HS-27A (cell line): ENCODE results near the gene GBP7.
"Not testable (repeated sequence)": the region's sequence is repeated elsewhere in the genome, so short reads cannot be mapped to it uniquely, and the experiment has no call there.

Experiments used
- DNase-seq: peaks from one replicate; pipeline ENCODE4 v3.0.0-alpha.2; 2012; ENCODE audit warnings: low read depth, missing footprints

Gene GBP7, protein sequence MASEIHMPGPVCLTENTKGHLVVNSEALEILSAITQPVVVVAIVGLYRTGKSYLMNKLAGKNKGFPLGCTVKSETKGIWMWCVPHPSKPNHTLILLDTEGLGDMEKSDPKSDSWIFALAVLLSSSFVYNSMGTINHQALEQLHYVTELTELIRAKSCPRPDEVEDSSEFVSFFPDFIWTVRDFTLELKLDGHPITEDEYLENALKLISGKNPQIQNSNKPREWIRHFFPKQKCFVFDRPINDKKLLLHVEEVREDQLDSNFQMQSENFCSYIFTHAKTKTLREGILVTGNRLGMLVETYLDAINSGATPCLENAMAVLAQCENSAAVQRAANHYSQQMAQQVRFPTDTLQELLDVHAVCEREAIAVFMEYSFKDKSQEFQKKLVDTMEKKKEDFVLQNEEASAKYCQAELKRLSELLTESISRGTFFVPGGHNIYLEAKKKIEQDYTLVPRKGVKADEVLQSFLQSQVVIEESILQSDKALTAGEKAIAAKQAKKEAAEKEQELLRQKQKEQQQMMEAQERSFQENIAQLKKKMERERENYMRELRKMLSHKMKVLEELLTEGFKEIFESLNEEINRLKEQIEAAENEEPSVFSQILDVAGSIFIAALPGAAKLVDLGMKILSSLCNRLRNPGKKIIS

DNA sequence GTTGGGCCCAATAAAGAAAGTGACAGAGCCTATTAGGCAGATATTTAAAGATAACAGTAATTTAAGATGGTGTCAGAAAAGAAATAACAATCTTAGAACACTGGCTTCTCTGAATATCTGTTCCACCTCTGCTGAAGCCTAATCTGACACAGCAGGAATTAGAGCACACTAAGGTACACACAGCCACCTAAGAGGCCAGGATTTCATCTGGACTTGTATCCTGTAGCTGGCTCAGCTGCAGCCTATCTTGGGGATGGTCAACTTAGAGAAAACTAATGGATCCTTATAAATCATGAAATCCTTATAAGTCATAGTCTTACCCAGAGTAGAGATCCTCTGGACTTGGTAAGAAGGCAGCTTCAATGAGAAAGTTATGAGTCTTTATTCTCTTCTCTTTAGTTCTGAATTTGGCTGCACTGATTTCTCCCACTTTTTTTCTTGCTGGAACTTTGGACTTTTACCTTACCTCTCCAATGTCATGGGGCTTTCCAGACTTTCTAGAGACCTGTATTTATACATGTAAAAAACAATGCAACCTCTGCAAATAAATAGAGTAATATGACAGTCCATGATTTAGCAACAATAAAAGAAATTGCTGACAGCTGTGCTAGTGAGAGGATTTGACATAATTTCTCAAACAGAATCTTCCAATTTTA, at the start of gene GBP7:
GBP7 (minus strand) TSS at position 403 of the 656 bp plus-strand sequence. CDS start 4,068 bp downstream, outside the sequence.
- no peak for DNase-seq

DNA sequence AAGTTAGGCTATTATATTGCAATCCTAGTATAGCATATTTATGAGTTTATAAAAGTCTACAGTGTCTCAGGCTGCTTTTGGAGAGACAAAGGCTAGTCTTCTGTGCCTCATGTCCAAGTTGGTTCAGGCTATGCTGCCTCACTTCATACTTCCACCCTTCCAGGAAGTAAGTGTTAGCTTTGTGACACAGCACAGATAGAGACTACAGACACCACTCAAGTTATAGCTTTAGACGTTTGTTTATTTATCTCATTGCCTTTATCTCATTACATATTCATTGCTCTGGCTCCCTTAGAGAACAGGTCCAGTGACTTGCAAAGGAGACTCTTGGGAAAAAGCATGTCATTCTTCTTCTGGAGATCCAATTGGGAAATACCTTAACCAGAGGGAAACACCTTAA, 45.5 kb upstream of the GBP7 start:
- DNase-seq = no peak

DNA sequence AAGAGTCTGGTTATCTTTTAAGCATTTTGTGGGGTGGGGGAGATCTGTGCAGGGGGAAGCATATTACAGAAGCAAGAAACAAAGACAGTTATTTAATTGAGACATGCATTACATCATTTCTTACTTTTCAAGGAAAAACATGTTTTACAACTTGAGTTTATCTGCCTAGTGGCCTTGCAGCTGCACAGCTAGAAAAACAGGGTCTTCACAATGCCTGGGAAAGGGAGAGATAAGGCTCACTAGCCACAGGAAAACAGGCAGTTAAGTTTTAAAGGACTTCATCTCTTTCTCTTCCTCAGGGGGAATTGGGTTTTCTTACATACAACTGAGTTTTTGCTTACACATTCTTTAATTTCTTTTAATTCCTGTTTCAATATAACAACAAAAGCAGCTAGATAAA, 44.0 kb upstream of the GBP7 start:
- DNase-seq = not testable (repeated sequence)

DNA sequence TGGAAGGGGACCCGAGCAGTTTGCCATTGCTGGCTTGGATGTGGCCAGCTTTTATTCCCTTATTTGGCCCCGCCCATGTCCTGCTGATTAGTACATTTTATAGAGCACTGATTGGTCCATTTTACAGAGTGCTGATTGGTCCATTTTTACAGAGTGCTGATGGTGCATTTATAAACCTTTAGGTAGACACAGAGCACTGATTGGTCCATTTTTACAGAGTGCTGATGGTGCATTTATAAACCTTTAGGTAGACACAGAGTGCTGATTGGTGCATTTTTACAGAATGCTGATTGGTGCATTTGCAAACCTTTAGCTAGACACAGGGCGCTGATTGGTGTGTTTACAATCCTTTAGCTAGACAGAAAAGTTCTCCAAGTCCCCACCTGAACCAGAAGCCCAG, 43.1 kb upstream of the GBP7 start:
- not testable (repeated sequence) for DNase-seq

DNA sequence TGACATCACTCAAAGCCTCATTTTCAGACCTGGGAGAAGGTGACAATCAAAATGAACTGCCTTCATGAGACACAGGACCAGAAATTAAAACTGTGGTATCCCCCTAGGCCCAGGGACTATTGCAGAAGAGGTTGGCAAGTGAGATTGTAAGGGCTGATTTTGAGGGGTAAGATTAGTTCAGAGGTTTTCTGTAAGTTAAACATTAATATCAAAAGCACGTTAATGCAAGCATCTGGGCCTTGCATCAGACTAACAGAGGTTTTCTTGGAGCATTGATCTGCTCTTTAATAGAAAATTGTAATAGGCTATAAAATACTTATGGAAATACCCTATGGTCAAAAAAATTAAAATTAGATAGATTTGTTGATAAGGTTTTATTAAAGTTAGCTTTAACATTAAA, 37.5 kb upstream of the GBP7 start:
- DNase-seq = no peak

DNA sequence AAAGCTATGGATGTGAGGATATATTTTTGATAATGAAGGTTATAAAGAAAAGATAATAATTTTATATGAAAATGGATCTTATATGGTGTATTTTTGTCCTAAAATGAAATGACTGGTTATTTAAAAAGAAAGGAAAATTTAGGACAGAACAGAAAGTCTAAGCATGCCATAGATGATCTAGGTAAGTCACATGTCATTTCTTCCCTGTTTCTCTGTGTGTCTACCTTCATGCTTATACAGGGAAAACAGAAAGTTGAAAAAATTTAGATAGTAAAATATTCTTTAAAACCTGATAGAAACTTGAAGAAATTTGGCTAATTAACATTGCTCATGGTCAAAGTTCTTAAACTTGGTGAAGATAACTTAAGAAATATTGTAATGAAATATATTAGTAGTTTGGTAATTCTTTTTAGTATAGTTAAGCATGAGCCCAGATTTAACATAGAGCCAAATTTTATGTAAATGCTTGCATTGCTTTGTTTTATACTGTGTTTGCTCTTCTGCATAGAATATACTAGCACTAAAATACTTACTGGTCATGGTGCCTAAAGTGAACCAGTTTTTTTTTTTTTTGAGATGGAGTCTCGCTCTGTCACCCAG, 35.3 kb upstream of the GBP7 start:
- no peak for DNase-seq

DNA sequence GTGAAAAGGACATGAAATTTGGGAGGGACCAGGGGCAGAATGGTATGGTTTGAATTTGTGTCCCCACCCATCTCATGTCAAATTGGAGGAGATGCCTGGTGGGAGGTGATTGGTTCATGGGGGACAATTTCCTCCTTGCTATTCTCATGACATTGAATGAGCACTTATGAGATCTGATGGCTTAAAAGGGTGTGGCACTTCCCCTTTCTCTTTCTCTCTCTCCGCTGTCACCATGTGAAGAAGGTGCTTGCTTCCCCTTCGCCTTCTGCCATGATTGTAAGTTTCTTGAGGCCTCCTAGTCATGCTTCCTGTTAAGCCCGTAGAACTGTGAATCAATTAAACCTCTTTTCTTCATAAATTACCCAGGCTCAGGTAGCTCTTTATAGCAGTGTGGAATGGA, 30.6 kb upstream of the GBP7 start:
- no peak for DNase-seq

DNA sequence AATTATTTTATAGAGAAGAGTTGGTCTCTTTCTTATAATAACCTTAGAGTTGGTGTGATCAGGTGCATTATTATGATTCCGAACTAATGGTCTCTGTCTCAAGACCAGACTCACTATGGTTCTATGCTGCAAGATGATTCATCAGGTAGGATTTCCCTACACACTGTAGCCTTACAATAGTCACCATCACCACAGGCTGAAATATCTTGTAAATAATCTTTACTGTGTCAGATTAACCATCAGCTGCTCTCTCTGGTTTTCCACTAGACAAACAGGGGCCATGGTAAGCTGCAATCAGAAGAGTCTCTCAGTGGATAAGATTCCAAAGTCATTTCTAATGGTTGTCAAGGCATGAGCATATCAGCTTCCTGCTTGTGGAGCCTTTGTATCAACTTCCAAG, 27.4 kb upstream of the GBP7 start:
- DNase-seq = no peak

DNA sequence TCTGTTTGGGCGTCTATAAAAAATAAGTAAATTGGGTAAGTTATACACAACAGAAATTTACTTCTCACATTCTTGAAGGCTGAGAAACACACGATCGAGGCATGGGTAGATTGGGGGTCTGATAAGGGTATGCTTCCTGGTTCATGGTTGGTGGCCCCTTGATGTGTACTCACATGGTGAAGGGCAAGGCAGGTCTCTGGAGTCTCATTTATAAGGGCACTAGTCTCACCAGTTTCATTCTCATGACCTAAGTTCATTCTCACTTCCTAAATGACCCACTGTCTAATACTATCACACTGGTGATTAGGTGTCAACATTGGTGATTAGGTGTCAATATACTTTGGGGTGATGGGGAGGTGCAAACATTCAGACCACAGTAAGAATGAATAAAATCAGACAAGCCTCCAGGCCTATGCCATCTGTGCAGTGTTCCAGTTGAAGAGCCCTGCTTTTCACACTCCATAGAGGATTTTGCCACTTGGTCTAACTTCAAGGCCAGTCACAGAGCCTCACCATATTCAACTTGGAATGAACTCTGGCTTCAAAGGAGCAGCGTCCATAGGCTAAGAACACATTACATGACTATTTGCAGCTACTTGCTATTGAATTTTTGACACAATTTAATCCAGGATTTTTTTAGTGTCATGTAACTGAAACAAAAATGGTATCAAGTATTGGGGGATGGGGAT, 25.4 kb upstream of the GBP7 start:
- no peak for DNase-seq

DNA sequence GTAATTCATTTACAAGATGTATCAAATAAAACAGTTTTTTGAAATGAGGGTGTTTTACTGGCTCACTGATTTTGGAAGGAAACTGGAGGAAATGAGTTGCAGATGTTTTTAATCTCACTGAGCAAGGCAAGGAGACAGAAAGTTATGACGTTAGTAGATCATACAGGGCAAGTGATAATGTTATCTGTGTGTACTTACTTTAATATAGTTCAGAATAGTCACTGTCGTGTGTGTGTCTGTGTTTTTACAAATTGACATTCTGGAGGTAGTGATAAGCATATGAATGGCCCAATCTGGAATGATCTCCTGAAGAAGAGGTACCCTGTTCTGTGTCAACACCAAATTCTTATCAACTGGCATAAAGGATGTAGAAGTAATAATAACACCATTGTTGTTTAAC, 24.9 kb upstream of the GBP7 start:
- DNase-seq = no peak

DNA sequence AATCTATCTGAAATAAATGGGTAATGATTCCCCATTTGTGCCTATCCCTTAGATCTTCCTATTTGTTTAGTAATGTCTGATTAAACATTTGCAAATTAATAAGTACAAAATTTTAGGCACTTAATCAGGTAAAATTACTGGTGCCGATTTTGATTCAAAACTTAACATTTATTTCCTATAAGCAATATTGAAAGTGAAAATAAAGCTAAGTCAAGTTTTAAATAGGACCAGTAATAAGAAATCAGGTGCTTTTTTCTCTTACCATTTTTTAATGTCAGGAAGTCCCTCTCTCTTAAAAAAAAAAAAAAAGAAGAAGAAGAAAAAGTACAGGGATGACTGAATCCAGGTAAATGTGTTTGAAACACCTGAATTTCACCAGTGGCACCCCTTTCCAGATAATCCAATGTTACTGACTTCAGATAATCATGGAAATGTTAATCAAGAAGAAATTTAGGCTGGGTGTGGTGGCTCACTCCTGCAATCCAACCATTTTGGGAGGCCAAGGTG, 23.8 kb upstream of the GBP7 start:
- DNase-seq = no peak

DNA sequence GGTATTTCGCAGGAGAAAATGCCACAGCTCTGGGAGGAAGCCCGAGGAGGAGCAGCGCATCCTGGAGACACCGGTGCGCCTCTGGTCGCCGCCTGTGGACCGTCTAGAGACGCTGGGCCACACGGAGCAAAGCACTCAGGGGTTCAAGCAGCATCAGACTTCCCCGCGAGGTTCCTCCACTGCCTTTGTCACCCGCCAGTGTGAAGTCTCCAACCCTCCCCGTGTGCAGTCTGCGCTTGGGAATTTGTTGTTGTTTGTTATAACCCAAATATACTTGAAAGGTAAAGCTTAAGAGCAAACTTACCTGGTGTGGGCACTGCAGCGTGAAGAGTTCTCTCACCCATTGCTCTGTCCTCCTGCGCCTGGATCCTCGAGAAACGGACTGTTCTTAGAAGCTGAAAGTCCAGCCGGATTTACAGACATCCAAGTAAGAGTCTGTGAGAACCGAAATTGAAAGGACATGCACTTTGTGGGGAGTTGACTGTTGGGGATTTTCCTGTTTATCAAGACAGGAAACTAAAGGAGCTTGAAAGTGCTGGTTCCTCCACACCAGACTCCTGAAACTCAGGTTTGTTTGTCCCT, 22.8 kb upstream of the GBP7 start, which contains the start of gene GBP4:
GBP4 (minus strand) TSS at position 452 of the 582 bp plus-strand sequence; CDS start at position 344, 108 bp downstream.
- DNase-seq = no peak

DNA sequence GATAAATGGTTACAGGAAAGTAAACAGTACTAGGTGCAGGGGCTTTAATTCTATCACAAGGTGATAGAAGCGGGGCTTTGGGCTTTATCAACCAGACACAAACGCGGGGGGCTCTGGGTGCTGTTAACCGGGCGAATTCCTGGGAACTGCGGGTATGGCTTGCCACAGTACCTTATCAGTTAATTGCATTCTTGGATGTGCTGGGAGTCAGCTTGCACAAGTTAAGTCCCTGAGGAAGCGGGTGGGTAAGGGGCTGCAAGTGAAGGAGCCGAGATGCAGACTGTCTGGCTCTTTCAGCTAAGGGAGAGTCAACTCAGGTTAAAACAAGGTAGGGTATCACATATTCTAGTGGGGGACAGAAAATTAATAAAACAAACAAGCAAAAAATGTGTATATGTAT, 22.3 kb upstream of the GBP7 start:
- no peak for DNase-seq

DNA sequence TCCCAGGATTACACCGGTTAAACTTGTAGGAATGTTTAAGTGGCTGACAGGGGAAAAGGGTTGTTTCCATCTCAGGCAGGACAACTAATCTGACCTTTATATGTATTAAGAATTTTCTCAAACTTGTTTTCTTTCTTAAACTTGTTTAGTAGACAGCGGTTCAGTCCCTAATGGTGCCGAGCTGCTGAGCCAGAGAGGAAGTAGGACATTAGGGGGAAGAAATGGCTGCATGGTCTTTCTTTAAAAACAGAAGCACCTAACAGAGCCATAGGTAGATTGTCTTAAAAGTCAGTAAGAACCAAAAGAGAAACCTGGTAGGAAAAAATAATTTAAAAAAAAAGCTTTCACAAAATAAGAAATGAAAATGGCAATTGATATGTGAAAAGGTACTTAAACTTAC, 19.7 kb upstream of the GBP7 start:
- DNase-seq = no peak

DNA sequence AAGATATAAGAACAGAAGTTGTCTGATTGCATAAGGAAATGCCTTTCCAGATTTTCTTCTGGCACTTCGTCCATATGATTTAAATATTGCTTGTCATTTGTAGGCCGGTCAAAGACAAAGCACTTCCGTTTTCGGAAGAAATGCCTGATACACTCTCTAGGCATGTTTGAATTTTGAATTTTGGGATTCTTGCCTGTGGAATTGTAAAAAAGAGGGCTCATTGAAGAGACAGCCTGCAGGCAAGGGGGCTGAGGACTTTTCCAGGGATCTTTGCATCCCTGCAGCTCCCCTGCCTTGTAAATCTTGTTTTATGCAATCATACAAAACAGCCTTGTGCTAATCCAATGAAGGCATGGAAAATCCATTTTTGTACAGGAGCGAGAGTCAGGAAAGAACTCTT, 15.5 kb upstream of the GBP7 start:
- no peak for DNase-seq

DNA sequence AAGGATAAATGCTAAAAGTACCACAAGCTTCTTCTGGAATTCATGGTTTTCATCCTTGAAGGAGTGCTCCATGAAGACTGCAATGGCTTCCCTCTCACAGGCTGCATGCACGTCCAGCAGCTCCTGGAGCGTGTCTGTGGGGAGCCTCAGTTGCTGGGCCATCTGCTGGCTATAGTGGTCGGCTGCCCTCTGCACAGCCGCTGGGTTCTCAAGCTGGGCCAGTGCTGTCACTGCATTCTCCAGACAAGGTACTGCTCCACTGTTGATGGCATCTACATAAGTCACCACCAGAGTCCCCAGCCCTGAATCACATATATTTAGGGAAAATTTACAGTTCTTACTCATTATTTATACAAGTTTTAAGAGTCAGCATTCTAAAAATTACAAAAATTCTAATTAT, 14.2 kb upstream of the GBP7 start:
- DNase-seq = no peak

DNA sequence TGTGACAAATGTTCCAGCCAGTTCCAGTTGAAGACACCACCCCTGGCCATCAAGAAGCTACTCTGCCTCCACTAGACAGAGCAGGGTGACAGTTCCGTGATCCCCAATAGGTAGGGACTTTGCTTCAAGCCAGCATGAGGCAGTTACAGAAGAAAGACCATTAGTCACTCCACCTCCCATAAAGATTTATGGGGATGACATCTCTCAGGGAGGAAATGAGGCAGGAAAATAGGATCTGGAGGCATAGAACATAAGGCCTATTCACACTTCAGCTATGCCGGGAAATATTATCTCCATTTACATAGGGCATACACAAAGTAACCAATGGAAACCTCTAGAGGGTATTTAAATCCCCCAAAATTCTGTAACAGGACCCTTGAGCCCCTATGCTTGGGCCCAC, 3.5 kb upstream of the GBP7 start:
- DNase-seq = no peak

DNA sequence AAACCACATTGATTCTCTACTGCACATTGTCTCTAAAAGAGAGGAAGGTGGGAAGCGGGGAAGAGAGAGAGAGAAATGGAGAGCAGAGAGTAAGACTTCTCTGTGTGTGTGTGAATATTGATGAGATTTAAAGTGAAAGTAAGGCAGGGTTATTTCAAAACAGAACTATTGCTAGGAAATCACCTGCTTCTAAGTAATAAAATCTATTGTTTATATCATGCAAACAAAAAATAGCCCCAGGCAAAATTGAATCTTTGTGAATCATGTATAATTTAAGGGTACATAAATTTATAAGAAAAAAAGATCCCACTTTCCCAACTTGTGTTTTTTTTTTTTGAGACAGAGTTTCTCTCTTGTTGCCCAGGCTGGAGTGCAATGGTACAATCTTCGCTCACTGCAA, 1.2 kb upstream of the GBP7 start:
- no peak for DNase-seq

DNA sequence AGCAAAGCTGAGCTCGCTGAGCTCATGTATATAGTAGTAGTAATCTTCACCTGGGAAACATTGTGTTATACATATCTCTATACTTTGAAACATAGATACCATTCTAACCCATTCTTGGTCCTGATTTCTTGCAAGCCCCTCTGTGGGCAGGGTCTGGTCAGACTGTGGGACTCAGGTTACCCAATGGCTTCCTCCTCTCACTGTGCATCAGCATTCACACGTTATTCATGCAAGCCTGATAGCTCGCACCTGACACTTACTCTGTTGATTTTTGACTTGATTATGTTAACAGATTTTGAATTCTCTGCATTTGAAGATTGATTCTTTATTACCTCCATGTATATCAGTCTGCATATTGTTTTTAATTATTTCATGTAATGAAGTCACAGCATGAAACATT, 1.3 kb downstream of the GBP7 start:
- no peak for DNase-seq

DNA sequence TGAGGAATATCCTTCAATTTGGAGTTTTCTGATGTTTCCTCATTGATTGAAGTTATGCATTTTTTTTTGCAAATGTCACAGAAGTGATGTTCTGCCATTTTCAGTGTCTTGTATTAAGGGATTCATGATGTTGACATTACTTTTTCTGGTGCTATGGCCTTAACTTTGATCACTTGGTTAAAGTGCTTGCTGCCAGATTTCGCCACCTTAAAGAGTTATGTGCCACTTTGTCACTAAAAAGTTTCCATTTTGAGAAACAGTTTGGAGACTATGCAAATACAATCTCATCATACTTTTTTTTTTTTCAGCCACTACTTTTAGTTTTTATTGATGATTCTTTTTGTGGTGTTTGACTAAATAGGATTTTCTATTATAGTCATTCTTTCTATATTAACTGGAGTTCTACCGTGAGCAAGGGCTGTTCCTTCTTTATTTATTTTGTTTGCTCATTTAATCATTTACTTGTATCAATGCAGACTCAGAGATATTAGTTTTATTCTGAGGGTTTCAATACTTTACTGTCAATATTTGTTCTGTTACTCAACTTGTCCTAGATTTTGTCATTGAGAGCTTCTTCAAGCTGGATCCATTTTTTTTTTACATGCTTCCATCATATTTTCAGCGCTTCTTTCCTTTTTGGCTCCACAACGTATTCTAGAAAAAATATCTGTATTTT, 3.2 kb downstream of the GBP7 start:
- DNase-seq = no peak

DNA sequence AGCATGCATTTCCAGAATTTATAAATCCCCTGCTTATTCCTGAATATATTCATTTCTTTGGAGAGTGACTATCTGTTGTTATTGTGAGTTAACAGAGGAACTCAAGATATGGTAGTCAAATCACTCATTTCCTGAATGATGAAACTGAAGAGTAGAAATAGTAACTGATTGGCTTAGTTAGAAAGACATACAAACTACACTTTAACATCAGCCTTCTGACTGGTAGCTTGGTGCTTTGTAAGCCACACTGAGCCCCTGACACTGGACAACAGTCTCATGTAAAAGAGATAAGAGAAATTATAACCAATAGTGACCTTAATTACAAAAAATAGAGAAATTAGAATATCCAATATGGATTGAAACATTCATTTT, 4.8 kb downstream of the GBP7 start:
- no peak for DNase-seq
